Measurements from ENCODE around the gene SORCS2.

GRCh38 chr4:7262134-7262533 is 69.8 kb downstream of the SORCS2 start:
- no peak for TF ChIP-seq EZH2phosphoT487 (IDR thresholded peaks at IDR 0.05; ENCODE audit: borderline replicate concordance, low read length)
- no peak for TF ChIP-seq CTCF (conservative IDR thresholded peaks at IDR 0.05; ENCODE audit: low read depth, low read length)

All from PC-3 (cell line).